Measurements from ENCODE around the gene ITGA7. TPM values are rescaled to one million over a fixed set of nuclear protein-coding genes. Genes with fewer than 3 reads are reported as not detected.

The ITGA7 gene
- total RNA-seq, 1 experiment from 2014 or later: 96.2 TPM

GRCh38 chr12:55684761-55685370, 22.8 kb downstream of the ITGA7 start:
- Mint-ChIP-seq H3K27me3 (ENCODE audit: low read depth) (no peaks in the 10 kb centered on the region; the same call in 1 of the 2 replicates), H3K9me3 (no peaks in the 10 kb centered on the region), H3K4me3 (no peak overlapping the region), H3K27ac (no peak overlapping the region), H3K36me3 (peaks cover 7% of the 10 kb centered on the region; the same call in 1 of the 2 replicates), H3K4me1 (peaks cover 14% of the 10 kb centered on the region)
- CTCF ChIA-PET: interaction anchor here (1.6 to 4.7 kb wide), 2 partner anchors 21 to 53 kb away, joined by 6 to 65 read pairs; no protein-coding TSS in a partner anchor
- DNase-seq (ENCODE audit: low spot score): no peak
- no peak for ATAC-seq
- TF ChIP-seq SMAD4 (CRISPR knock-in tag; IDR thresholded peaks at IDR 0.05): no peak
- TF ChIP-seq ELF4 (CRISPR knock-in tag; IDR thresholded peaks at IDR 0.05; ENCODE audit: low read depth): no peak
- POLR2A ChIA-PET: interaction anchor here (1.1 kb wide), 1 partner anchor 10 kb away, joined by 3 read pairs; no protein-coding TSS in a partner anchor

- Mint-ChIP-seq H3K4me3 (no peak overlapping the region), H3K27ac (no peak overlapping the region), H3K4me1 (peaks cover 14% of the 10 kb centered on the region), H3K9me3 (no peaks in the 10 kb centered on the region), H3K36me3 (peaks cover 7% of the 10 kb centered on the region; the same call in 1 of the 2 replicates), H3K27me3 (ENCODE audit: low read depth) (no peaks in the 10 kb centered on the region; the same call in 1 of the 2 replicates)
- ChIA-PET CTCF (interaction anchor here (1.3 to 4.7 kb wide), 3 partner anchors 22 to 54 kb away, joined by 4 to 65 read pairs (median 6); no protein-coding TSS in a partner anchor), POLR2A (interaction anchor here (1.1 kb wide), 1 partner anchor 11 kb away, joined by 3 read pairs; no protein-coding TSS in a partner anchor)
- ATAC-seq: no peak
- no peak for DNase-seq (ENCODE audit: low spot score)
- TF ChIP-seq ESRRA (CRISPR knock-in tag; IDR thresholded peaks at IDR 0.05; ENCODE audit: borderline replicate concordance): no peak
- no peak for TF ChIP-seq FOXP1 (CRISPR knock-in tag; IDR thresholded peaks at IDR 0.05; ENCODE audit: borderline replicate concordance)
- TF ChIP-seq MAX (CRISPR knock-in tag; IDR thresholded peaks at IDR 0.05): no peak
- TF ChIP-seq, protein P1, sequence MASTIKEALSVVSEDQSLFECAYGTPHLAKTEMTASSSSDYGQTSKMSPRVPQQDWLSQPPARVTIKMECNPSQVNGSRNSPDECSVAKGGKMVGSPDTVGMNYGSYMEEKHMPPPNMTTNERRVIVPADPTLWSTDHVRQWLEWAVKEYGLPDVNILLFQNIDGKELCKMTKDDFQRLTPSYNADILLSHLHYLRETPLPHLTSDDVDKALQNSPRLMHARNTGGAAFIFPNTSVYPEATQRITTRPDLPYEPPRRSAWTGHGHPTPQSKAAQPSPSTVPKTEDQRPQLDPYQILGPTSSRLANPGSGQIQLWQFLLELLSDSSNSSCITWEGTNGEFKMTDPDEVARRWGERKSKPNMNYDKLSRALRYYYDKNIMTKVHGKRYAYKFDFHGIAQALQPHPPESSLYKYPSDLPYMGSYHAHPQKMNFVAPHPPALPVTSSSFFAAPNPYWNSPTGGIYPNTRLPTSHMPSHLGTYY (CRISPR knock-in tag; IDR thresholded peaks at IDR 0.05): no peak
- TF ChIP-seq HMGA2 (CRISPR knock-in tag; IDR thresholded peaks at IDR 0.05): no peak
- TF ChIP-seq ELF4 (CRISPR knock-in tag; IDR thresholded peaks at IDR 0.05; ENCODE audit: low read depth): no peak
- TF ChIP-seq, protein P2, sequence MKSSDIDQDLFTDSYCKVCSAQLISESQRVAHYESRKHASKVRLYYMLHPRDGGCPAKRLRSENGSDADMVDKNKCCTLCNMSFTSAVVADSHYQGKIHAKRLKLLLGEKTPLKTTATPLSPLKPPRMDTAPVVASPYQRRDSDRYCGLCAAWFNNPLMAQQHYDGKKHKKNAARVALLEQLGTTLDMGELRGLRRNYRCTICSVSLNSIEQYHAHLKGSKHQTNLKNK (CRISPR knock-in tag; IDR thresholded peaks at IDR 0.05): no peak
- TF ChIP-seq, protein P3, sequence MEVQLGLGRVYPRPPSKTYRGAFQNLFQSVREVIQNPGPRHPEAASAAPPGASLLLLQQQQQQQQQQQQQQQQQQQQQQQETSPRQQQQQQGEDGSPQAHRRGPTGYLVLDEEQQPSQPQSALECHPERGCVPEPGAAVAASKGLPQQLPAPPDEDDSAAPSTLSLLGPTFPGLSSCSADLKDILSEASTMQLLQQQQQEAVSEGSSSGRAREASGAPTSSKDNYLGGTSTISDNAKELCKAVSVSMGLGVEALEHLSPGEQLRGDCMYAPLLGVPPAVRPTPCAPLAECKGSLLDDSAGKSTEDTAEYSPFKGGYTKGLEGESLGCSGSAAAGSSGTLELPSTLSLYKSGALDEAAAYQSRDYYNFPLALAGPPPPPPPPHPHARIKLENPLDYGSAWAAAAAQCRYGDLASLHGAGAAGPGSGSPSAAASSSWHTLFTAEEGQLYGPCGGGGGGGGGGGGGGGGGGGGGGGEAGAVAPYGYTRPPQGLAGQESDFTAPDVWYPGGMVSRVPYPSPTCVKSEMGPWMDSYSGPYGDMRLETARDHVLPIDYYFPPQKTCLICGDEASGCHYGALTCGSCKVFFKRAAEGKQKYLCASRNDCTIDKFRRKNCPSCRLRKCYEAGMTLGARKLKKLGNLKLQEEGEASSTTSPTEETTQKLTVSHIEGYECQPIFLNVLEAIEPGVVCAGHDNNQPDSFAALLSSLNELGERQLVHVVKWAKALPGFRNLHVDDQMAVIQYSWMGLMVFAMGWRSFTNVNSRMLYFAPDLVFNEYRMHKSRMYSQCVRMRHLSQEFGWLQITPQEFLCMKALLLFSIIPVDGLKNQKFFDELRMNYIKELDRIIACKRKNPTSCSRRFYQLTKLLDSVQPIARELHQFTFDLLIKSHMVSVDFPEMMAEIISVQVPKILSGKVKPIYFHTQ (CRISPR knock-in tag; IDR thresholded peaks at IDR 0.05): no peak
- TF ChIP-seq FOXP4 (CRISPR knock-in tag; IDR thresholded peaks at IDR 0.05): no peak
- TF ChIP-seq ZNF263 (CRISPR knock-in tag; IDR thresholded peaks at IDR 0.05; ENCODE audit: low read depth): no peak
- TF ChIP-seq ZNF425 (CRISPR knock-in tag; conservative IDR thresholded peaks at IDR 0.05): no peak
- TF ChIP-seq ZBTB21 (CRISPR knock-in tag; IDR thresholded peaks at IDR 0.05; ENCODE audit: borderline replicate concordance): no peak
- no peak for TF ChIP-seq ZNF423 (CRISPR knock-in tag; IDR thresholded peaks at IDR 0.05)
- no peak for TF ChIP-seq EMX1 (CRISPR knock-in tag; IDR thresholded peaks at IDR 0.05)
- TF ChIP-seq KAT7 (CRISPR knock-in tag; IDR thresholded peaks at IDR 0.05; ENCODE audit: borderline replicate concordance): no peak
- TF ChIP-seq, protein P4, sequence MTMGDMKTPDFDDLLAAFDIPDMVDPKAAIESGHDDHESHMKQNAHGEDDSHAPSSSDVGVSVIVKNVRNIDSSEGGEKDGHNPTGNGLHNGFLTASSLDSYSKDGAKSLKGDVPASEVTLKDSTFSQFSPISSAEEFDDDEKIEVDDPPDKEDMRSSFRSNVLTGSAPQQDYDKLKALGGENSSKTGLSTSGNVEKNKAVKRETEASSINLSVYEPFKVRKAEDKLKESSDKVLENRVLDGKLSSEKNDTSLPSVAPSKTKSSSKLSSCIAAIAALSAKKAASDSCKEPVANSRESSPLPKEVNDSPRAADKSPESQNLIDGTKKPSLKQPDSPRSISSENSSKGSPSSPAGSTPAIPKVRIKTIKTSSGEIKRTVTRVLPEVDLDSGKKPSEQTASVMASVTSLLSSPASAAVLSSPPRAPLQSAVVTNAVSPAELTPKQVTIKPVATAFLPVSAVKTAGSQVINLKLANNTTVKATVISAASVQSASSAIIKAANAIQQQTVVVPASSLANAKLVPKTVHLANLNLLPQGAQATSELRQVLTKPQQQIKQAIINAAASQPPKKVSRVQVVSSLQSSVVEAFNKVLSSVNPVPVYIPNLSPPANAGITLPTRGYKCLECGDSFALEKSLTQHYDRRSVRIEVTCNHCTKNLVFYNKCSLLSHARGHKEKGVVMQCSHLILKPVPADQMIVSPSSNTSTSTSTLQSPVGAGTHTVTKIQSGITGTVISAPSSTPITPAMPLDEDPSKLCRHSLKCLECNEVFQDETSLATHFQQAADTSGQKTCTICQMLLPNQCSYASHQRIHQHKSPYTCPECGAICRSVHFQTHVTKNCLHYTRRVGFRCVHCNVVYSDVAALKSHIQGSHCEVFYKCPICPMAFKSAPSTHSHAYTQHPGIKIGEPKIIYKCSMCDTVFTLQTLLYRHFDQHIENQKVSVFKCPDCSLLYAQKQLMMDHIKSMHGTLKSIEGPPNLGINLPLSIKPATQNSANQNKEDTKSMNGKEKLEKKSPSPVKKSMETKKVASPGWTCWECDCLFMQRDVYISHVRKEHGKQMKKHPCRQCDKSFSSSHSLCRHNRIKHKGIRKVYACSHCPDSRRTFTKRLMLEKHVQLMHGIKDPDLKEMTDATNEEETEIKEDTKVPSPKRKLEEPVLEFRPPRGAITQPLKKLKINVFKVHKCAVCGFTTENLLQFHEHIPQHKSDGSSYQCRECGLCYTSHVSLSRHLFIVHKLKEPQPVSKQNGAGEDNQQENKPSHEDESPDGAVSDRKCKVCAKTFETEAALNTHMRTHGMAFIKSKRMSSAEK (CRISPR knock-in tag; IDR thresholded peaks at IDR 0.05; ENCODE audit: borderline replicate concordance): no peak
- TF ChIP-seq CREB1 (CRISPR knock-in tag; IDR thresholded peaks at IDR 0.05): no peak
- no peak for TF ChIP-seq USF1 (CRISPR knock-in tag; IDR thresholded peaks at IDR 0.05)
Observed at GRCh38 chr12:55683676-55684075, 24.0 kb downstream of the ITGA7 start.
